ENCODE results near the gene IFITM5.

The IFITM5 gene

GRCh38 chr11:257766-258493 is 41.4 kb downstream of the IFITM5 start:
- no peak for FAIRE-seq

- FAIRE-seq = no peak
Measured at GRCh38 chr11:256952-257737, 42.2 kb downstream of the IFITM5 start.

GRCh38 chr11:255816-256215 is 43.5 kb downstream of the IFITM5 start:
- FAIRE-seq = no peak

- no peak for FAIRE-seq
Measured at GRCh38 chr11:255176-255575, 44.1 kb downstream of the IFITM5 start.

- FAIRE-seq = no peak
Measured at GRCh38 chr11:253886-254270, 45.4 kb downstream of the IFITM5 start.

GRCh38 chr11:253160-253885 is 46.0 kb downstream of the IFITM5 start:
- no peak for FAIRE-seq

GRCh38 chr11:252666-253065 is 46.7 kb downstream of the IFITM5 start:
- no peak for FAIRE-seq

GRCh38 chr11:251550-251949 is 47.8 kb downstream of the IFITM5 start:
- FAIRE-seq = no peak

GRCh38 chr11:250740-251299 is 48.5 kb downstream of the IFITM5 start:
- FAIRE-seq = no peak

GRCh38 chr11:250274-250673 is 49.1 kb downstream of the IFITM5 start:
- no peak for FAIRE-seq

- no peak for FAIRE-seq
Measured at GRCh38 chr11:249062-249461, 50.3 kb downstream of the IFITM5 start.
